Measurements from ENCODE around the gene ZKSCAN5.

- TF ChIP-seq CTCF (IDR thresholded peaks at IDR 0.05; ENCODE audit: low read length) (no peak), EZH2 (IDR thresholded peaks at IDR 0.05; ENCODE audit: borderline replicate concordance, low read length) (no peak)
Observed at GRCh38 chr7:99465421-99465768, 39.1 kb upstream of the ZKSCAN5 start.
